Measurements from ENCODE around the gene PRDM2.
A peak's percentile ranks its signal among the peaks of the same experiment; 100 is the strongest.

The PRDM2 gene

DNA sequence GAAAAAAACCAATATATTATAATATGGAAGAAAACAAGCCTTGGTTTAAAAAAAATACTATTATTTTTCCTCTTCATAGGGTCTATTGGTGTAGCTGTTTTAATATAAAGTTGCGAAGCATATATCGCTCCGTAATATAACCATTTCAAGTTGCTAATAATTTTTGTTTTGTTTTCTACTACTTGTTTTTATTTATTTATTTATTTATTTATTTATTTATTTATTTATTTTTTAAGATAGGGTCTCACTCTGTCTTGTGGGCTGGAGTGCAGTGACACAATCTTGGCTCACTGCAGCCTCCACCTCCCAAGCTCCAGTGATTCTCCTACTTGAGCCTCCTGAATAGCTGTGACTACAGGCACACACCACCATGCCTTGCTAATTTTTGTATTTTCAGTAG lies 46.4 kb downstream of the PRDM2 start:
- DNase-seq: no peak

DNA sequence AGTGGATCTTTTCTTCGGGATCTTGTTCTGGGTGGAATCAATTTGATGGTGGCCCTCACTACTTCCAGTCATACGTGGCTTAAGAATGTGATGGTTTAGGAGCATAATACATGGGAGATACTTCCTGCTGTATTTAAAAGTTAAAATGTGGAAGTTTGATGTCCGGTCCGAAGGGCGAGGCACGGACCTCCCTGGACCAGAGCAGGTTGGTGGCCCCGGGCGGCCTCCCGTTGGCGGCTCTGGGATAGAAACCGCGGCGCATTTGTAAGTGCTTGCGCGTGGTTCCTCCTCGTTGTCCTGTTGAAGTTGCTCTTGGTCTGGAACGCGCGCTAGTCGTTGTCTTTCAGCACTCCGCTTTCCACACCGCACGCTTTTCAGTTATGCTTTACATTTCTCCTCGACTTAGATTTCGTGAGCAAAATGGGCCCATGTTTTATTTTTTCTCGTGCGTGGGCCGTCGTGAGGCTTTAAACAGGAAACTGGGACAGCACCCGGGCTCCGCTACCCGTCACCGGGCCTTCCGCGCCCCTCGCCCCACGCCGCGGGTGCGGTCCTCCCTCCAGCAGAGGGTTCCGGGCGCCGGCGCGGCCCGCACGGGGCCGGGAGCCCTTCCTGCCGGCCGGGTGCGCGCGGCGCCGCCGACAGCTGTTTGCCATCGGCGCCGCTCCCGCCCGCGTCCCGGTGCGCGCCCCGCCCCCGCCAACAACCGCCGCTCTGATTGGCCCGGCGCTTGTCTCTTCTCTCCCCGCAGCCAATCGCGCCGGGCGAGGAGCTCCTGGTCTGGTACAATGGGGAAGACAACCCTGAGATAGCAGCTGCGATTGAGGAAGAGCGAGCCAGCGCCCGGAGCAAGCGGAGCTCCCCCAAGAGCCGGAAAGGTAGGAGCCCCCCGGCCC lies 48.9 kb downstream of the PRDM2 start:
- DNase-seq: peak; percentile 94

DNA sequence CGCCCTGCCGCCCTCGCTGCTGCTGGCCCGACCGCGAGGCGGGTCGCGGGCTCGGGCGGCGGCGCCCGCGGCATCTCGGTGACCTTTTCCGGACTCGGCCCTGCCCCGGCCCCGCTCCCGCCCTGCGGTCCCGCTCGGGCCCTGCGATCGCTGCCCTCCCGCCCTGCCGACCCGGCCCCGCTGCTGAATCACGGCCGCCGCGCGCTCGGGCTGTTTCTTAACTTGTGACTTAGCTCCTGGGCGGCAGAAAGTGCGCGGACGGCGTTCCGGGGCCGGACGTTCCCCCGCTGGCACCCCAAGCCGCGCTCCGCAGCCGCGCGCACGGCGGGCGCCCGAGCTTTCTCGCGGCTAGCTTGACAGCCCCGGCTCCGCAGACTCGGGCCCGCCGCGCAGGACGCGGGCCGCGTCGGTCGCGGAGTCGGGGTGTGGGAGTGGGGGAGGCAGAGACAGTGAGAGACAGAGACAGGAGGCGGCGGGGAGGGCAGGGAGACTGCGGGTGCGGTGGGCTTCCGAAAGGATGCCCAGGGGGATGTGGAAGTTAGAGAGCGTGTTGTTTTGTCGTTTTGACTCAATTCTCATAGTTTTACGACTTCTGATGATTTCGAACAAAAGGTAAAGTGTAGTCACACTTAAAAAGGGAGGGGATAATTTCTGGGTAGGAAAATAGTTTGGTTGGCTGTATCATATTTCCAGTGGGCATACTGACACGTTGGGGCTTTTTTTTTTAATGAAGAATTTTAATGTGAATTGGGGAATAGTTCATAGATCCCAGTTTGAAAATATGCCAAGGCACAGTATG lies 49.8 kb downstream of the PRDM2 start:
- DNase-seq: peak; percentile 58

DNA sequence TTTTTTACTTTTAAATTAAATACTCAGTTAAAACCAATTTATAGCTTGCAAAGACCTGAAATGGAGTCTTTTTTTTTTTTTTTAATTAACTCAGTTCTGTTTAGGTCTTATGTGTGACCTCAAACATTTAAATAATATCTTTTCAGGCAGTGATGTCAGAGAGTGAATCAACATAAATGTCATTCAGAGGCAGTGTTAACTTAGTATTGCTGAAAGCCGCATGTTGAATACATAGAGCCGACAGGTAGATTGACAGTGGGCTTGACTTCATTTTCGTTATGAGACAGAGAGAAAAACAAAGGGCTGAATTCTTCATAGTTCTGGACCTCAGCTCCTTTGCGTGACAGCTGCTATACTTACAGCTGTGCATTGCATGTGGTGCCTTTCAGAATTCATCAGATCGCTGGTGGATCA lies 51.5 kb downstream of the PRDM2 start:
- DNase-seq: no peak

DNA sequence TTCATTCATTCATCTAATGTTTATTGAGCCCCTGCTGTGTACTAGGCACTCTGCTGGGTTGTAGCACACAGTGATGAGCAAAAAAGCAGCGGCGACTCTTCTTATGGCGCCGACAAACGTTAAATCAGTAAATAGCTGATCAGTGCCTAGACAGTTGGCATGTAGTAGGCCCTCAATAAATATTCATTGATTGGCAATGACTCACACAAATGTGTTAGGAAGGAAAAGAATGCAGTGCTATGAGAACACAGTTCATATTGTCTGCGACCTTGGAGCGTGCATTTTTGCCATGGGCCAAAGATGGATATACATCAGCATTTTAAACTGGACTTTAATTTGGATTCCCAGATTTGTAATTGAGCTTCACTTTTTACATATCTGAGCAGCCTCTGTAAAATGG lies 52.0 kb downstream of the PRDM2 start:
- DNase-seq: no peak

DNA sequence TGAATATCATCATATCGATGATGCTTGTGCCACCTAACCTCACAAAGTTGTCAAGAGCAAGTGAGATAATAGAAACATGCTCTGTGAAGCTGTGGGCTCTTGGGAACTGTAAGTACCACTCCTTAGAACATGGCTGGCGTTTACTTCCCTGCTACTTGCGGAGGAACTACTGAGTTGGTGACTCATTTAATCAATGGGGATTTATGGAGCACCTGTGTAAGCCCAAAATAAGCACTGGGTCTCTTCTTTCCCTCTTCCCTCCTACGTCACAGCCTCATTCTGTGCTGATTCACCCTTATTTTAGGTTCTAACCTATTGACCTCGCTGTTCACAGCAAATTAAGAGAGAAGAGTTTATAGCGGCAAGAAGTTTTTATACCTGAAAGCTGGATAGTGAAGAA lies 52.9 kb downstream of the PRDM2 start:
- no peak for DNase-seq

DNA sequence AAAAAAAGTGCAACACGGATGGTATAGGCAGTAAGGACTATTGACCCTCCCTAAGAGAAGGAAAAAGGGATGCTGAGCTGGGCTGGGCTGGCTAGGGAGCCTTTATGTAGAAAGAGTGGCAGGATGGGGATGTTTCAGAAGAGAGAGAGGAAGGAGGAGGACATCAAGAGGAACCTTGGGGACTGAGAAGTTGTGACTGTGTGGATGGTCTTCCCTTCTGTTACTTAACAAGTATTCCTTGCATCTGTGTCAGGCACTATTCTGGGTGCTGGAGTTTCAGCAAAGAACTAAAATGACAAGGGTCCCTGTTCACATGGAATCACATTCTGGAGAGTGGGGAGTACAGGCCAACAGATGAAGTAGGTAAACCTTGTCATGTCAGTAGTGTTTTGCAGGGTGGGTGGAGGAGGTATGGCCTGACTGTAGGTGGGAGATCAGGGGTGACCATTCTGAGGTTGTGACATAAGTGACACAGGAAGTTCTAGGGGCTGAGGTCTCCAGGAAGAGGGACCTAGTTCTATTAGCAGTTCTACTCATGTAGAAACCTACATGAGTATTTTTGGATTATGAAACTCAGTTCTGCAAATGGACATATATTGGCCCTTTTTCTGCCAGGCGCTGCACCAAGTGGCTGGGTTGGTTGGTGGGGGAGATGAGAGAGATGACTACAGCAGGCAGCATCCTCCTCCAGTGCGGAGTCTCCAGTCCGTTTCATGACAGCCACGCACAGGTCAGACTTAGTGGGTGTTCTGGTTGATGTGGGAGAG lies 53.8 kb downstream of the PRDM2 start:
- DNase-seq: no peak

DNA sequence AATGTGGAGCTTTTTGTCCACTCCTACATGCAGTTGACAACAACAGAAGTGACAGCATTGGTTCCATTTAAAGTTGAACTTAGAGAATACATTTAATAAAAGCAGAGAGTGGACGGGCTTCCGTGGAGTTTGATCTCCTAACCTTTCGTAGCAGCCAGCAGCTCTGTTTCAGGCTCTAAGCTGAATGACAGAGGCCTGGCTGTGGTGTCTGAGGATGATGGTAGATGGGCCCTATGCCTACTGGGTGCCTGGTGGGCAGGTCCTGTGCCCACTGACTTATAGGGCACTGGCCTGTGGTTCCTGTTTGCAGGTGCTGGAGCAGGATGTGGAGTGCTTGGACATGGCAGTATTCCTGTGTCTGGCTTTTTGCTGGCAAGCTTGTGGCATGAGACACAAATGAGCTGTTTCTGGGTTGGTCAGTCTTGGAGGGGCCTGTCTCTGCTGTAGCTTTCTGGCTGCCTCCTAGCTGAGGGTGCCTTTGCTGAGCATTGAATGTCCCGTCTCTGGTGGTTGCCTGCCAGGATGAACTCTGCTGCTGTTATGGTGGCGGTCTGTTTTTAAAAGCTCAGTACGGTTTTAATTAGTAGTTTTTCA lies 54.6 kb downstream of the PRDM2 start:
- DNase-seq: no peak

DNA sequence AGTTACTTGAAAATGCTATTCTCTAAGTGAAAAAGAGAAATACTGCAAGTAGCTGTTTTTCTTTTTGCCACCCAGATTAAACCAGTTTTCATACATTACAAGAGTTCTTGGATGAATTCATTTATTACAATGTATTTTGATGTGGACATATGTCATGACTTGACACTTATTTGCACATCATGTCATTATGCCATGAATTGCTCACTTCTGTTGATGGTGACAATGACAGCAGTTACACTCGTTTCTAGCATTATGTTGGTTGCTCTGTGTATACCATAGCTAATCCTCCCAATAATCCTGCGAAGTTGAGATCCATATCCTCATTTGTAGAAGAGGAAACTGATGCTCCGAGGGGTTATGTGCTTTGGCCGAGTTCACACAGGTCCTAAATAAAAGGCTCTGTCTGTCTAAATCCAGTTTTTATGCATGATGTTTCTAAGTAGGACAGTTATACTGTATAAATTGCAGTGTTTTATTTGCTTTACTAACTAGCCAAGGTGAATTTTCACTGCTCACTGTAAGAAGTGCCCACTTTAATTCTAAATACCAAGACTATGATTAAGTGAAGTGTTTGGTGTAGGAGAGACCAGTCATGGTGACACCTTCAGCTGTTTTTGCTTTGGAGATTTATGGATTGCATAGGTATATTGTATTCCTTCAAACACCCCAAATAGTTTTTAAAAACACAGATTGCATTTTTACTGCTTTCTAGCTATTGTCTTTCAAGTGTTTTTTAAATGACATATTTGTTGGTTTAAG lies 56.7 kb downstream of the PRDM2 start:
- DNase-seq: no peak

DNA sequence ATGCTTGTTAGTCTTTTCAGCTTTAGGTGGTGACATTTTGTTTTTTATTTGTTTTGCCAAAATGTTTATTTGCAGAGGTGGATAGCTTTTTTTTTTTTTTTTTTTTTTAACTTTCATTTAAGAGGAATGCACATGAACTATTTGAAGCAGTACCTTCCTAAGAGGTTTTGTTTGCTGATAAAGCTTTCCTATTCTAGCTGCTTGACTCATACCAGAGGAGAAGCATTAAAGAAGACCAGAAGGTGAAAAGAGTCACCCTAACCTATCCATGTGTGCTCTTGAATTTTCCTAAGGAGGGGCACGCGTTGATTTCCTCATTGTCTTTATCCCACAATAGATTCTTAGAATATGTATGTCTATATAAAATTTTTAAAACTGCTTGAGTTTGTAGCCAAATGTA lies 57.7 kb downstream of the PRDM2 start:
- no peak for DNase-seq

DNA sequence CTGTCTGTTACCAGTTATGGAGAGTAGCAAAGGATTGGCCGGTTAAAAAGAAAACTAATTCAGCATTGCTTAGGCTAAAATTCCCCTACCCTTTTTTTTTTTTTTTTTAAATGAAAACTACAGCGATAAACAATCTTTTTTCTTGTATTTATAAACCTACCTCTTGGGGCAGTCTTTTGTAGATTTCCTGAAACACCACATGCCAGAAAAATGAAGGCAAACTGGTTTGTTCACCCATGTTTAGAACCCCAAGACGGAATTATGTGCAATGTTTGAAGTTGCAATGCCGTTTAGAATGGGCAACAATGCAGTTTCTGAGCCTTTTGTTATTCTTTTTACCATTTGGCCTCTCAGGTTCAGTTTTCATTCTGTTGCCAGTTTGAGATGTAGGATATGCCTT lies 59.1 kb downstream of the PRDM2 start:
- DNase-seq: no peak

DNA sequence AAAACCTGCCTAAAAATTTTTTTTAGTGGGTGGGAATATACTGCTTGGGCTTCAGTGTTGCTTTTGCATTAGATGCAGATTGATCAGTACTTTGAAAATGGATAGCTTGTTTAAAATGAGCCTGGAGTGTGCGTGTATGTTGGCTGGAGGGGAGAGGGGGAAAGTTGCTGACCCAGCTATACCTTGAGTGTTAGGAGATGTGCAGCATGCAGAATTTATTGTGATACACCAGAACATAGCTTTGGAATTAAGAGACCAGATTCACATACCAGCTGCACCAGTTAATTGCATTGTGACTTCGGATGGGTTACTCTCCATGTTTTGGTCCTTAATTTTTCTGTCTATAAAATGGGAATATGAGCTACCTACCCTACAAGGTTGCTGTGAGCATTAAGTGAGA lies 60.4 kb downstream of the PRDM2 start:
- DNase-seq: no peak

DNA sequence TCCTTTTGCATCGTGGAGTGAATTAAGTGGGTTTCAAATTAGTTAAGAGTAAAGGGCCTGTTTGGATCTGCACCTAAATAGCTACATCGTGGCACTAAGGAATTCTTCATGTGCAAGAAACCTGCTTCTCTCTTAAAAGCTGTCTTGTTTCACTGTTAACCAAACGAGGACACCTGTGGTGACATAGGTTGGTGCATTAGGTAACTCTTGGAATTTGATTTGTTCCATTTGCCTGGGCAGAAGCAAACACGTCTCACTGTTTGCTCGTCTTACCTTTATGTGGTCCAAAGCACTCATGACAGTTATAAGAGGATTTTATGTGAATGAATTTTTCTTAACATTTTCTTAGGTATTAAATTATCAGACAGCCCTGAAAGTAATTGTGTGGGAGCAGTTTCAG lies 60.9 kb downstream of the PRDM2 start:
- DNase-seq: no peak

DNA sequence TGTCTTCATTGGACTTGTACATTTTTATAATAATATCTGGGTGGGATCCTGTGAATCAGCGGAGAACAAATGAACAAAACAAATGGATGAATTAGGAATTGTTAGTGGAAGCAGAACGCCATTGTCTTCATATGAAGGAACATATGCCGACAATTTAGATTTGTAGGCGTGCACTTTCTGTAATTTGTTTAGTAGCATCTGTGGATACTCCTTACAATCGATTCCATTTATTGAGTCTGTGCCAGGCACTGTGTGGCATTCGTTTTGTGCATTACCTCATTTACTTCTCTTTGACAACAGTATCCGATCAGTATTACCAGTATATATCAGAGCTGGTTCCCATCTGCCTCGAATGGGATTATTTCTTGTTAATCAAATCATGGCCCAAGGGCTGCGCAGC lies 61.9 kb downstream of the PRDM2 start:
- no peak for DNase-seq

DNA sequence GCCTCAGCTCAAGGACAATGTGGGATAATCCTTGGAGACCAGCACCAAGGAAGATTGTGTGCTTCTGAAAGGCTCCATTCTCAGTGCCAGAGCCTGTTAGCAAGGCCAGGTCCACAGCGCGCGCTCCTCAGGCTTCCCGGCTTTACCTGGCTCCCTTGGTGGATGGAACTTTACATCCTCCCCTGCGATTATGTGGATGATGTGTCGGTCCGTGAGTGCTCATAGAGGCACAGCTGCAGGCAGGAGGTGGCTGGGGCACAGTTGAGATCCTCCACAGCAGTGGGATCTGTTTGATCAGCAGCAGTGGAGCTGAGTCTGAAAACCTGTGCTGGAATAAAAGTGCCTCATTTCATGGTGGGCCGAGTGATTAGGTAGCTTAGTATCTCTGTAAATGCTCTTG lies 62.7 kb downstream of the PRDM2 start:
- no peak for DNase-seq

DNA sequence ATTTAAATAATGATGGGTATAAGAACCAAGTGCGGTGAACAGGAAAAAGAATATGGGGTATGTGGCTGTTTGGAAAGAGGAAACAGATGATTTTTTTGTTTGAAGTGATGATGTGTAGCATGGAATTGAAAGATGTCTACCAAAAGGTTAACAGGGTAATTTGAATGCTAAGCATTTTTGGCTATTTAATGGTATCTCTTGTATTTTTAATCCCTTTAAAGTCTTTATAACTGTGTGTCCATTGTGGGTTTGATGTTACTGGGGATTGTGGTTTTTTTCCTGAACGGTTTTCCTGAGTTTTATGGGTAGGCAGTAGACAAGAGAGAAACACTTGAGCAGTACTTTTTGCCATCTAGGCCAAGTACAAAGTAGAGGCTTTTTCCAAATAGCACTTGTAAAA lies 63.2 kb downstream of the PRDM2 start:
- DNase-seq: no peak

DNA sequence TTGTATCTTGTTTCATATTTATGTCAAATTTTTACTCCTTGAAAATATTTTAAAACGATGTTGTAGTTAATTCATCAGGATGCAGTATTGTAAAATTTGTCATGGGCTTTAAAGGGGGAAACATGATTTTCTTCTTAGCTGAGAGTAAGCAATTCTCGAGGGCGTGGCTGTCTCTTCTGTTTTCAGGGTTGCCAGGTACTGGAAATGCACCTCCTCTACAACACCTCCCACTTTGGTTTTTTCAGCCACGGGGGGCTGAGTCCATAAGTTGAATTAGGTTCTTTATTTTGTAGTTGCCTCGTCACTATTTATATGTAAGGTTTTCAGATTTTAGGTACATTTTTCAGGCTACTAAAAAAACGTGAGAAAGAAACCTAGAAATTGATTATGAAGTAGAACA lies 64.0 kb downstream of the PRDM2 start:
- DNase-seq: no peak

DNA sequence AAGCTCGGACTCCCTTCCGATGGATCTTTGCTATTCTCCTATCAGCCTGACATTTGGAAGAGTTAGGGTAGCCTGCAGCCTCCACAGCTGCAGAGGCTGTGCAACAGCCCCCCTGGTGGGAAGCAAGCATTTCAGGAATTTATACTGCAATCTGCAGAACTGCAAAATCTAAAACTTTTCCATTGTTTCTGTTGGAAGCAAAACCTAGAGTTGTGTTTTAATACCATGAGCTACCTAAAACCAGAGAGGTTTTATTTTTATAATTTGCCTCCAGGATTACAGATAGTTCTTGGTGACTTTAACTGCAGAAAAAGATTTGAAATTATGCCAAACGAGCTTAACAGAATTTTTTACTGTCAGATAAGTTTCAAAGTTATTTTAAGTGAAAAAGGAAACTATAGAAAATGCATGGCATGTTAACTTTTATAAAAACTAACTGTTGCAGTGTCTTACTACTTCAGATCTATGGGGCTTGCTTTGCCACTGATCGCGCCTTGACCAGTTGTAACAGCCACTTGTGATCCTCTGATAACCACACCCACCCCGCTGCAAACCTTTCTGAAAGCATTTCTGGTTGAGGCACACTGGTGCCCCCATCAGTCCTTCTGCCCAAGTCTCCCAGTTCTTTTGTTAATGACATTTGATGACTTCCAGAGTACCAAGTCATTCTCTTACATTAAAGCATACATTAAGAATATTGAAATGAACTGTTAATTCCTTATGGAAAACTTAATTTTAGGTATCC lies 64.8 kb downstream of the PRDM2 start:
- no peak for DNase-seq

DNA sequence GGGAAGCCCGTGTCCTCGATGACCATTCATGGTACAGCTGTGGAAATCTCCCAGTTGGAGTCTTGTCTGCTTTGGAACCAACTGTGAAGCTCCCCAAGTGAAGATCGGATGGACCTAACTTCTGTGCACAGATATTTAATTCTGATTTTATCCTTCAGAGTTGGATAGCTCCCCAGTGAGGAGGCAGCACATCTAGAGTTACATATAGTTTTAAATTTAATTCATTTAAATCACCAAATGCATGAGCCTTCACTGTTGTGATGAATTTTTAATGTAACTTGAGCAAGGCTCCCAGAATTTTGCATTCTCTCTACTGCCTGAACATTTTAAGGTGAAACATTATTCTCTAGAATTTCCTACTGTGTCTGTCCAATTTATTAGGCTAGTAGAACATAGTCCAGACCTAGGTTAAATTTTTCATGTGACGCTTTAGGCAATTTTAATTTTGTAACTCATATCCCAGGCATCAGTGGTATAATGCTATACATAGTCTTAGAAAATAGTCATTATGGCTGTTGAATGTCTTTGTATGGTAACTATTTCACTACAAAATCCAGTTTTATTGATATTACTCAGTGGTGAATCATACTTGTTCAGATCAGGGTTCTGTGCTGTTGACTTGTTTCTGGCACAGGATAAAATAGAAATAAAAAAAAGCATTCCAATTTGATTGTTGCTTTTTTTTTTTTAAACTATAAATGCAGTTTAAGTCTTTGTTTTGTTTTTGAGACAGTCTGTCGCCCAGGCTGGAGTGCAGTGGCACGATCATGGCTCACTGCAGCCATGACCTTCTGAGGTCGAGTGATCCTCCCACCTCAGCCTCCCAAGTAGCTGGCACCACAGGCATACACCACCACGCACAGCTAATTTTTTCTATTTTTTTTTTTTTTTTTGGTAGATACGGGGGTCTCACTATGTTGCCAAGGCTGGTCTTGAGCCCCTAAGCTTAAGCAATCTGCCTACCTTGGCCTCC lies 66.9 kb downstream of the PRDM2 start:
- no peak for DNase-seq

DNA sequence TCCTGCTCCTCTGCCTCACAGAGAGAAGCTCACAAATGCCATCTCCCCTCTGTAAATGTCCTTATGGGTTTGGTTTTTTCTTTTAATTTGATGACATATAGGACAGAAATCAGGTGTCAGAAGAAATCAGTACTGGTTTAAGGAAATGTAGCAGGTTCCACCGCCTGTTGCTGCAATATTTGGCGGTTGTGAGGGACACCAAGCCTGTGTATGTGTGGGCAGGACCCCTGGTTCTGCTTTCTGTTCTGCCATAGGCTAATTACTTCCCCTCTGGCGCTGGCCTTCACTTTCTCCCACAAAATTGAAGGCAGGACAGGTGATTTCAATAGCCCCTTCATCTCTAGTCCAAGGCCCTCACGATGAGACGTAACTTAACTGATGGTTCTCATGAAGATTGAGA lies 69.2 kb downstream of the PRDM2 start:
- no peak for DNase-seq
